GM20000 (cell line): ENCODE data around the gene ST3GAL2.

Experiments
- DNase-seq: peaks from one replicate; pipeline ENCODE4 v3.0.0; 2012; ENCODE audit warnings: low spot score
- TF ChIP-seq, protein P1 (sequence below): IDR thresholded peaks from 2 replicates; pipeline ENCODE4 v1.5.1; 2012; ENCODE audit warnings: mild to moderate bottlenecking, control low read depth; ENCODE audit errors: extremely low read depth, missing control alignments

ST3GAL2 gene

DNA sequence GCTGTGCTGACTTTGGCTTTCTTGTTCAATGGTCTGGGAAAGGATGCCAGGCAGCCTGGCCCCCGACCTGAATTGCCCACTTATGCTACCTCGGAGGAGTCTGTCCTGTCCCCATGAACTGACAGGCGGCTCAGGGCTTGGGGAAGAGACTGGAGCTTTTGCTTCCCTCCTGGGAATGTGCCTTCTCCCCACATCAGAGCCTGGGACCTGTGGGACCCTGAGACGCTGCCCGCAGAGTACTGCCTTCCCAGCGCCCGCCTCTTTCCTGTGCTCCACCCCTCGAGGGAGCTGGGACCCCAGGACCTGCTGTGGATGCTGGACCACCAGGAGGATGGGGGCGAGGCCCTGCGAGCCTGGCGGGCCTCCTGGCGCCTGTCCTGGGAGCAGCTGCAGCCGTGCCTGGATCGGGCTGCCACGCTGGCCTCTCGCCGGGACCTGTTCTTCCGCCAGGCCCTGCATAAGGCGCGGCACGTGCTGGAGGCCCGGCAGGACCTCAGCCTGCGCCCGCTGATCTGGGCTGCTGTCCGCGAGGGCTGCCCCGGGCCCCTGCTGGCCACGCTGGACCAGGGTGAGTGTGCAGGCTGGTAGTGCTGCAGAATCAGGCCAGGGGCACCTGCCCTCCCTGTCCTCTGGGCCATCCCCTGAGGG, 34.0 kb upstream of the ST3GAL2 start:
- TF ChIP-seq, protein P1, sequence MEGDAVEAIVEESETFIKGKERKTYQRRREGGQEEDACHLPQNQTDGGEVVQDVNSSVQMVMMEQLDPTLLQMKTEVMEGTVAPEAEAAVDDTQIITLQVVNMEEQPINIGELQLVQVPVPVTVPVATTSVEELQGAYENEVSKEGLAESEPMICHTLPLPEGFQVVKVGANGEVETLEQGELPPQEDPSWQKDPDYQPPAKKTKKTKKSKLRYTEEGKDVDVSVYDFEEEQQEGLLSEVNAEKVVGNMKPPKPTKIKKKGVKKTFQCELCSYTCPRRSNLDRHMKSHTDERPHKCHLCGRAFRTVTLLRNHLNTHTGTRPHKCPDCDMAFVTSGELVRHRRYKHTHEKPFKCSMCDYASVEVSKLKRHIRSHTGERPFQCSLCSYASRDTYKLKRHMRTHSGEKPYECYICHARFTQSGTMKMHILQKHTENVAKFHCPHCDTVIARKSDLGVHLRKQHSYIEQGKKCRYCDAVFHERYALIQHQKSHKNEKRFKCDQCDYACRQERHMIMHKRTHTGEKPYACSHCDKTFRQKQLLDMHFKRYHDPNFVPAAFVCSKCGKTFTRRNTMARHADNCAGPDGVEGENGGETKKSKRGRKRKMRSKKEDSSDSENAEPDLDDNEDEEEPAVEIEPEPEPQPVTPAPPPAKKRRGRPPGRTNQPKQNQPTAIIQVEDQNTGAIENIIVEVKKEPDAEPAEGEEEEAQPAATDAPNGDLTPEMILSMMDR: no peak
- DNase-seq: no peak

DNA sequence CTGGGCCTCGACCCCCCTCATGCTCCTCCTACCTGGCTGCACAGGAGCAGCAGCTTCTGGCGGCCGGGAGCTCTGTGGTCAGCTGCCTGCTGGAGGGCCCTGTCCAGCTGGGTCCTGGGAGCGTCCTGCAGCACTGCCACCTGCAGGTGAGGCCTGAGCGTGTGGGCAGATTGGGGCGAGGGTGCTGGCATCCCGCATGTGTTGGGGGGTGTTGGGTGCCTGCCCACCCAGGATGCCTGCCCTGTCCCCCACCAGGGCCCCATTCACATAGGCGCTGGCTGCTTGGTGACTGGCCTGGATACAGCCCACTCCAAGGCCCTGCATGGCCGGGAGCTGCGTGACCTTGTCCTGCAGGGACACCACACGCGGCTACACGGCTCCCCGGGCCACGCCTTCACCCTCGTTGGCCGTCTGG, 32.0 kb upstream of the ST3GAL2 start:
- TF ChIP-seq, protein P1: no peak
- no peak for DNase-seq

DNA sequence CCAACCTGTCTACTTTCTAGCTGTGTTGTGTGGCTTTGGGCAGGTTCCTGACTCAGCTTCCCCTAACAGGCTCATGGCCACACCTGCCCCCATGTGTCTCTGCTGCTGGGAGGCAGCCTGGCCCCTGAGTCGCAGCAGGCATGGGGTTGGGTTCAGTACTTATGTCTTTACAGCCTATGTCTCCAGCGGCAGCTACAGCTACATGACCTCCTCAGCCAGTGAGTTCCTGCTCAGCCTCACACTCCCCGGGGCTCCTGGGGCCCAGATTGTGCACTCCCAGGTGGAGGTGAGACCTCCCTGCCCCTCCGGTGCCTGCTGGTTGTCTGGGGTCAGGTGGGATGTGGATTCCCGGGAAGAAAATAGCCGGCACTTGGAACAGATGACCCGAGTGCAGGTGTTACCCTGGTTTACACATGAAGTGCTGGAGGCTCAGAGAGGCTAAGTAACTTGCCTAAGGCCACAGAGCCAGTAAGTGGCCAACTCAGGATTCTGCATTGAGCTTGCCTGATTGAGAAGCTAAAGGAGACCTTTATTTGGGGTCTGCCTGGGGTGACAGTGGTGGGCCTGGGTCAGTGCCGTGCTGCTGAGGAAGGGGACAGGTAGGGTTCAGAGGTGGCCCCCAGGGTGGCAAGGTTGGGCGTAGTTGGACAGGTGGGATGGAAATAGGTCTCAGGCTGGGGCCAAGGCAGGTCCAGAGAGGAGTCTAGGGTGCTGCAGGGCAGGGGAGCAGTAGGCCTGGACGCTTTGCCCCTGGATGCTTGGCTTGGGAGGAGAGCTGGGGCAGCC, 31.4 kb upstream of the ST3GAL2 start:
- DNase-seq: no peak
- TF ChIP-seq, protein P1: no peak

DNA sequence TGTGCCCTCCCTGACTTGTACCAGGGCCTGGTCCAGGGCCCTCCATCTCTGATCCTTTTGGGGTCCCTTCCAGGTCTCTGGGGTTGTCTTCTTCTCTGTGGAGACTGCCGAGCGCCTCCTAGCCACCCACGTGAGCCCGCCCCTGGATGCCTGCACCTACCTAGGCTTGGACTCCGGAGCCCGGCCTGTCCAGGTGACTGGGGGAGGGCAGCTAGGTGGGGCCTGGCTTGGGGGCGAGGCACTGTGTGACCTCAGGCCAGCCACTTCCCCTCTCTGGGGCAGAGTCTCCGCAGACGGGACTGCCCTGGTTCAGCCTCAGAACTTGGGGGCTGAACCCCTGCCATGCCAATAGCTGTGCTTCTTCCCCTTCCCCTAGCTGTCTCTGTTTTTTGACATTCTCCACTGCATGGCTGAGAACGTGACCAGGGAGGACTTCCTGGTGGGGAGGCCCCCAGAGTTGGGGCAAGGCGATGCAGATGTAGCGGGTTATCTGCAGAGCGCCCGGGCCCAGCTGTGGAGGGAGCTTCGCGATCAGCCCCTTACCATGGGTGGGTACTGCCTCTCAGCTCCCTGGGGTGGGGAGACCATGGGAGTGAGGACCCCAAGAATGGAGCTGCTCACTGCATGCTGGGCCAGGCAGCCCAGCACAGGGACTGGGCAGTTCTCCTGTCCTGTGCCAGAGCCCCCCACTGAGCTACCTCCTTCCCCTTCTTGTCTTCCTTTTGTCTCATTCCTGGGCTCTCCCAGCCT, 30.1 kb upstream of the ST3GAL2 start:
- no peak for DNase-seq
- TF ChIP-seq, protein P1: no peak

DNA sequence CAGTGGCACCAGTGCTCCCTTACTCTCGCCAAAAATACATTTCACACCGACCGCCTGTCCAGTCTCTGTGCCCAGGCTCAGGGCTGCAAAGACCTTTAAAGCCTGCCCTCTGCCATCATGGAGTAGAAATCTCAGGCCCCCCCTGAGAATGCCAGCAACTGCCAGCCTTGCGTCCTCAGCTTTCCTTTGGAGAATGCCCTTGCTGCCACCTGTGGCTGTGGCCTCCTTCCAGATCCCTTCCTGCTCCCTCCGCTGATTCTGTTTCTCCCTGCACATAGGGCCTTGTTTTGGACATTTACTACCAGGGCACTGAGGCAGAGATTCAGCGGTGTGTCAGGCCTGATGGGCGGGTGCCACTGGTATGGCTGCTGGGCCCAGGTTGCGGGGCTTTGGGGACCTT, 28.7 kb upstream of the ST3GAL2 start:
- TF ChIP-seq, protein P1: no peak
- DNase-seq: no peak

DNA sequence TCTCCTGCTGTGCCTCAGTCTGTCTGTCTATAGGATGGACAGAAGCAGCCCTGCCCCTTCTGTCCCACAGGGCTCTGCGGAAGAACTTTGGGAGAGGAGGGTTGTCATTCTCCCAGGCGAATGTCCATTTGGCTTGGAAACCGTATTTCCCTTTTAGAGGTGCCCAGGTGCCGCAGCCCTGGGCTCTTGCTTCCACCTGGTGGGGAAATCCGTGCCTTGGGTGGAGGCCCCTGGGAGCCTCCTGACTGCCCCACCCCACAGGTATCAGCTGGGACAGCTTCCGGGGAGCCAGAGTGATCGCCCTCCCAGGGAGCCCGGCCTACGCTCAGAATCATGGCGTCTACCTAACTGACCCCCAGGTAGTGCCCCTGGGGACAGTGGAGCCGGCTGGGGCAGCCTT, 28.2 kb upstream of the ST3GAL2 start:
- DNase-seq: no peak
- TF ChIP-seq, protein P1: no peak

DNA sequence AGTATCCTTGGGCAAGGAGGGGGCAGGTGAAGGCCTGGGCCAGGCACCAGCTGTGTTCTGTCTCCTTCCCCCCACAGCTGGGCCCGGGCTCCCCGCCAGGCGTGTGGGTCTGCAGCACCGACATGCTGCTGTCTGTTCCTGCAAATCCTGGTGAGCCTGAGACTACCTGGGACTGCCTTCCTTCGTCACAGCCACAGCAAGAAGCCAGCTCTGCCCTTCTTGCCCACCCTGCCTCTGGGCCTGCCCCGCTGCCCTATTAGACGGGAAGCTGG, 27.8 kb upstream of the ST3GAL2 start:
- TF ChIP-seq, protein P1: no peak
- no peak for DNase-seq
